SK-N-SH (cell line): ENCODE results near the gene CIDEA. TPM values are rescaled to one million over a fixed set of nuclear protein-coding genes. Genes with fewer than 3 reads are reported as not detected.
A peak's percentile ranks its signal among the peaks of the same experiment; 100 is the strongest.

ENCODE experiments used
- CTCF ChIA-PET: fragments of 300-600, 350-600 bp; formaldehyde crosslinking; extraction: SDS; loops from one replicate; lab custom pipeline; 2021; lab: Yijun Ruan, JAX
- POLR2A ChIA-PET: fragments of 350-600 bp; sonication (Branson Sonifier 250); formaldehyde crosslinking; extraction: SDS; loops from one replicate; lab custom pipeline; 2020; ENCODE audit warnings: antibody characterized with exemption, inconsistent platforms; lab: Yijun Ruan, JAX
- DNase-seq: peaks from one replicate; pipeline ENCODE4 v3.0.0; 2012
- H2AFZ ChIP-seq: fragments of 200-600 bp; sonication (generic); 2 replicates; pipeline ENCODE4 v1.8.1; 2016; ENCODE audit warnings: antibody characterized with exemption, mild to moderate bottlenecking, low read depth
- H3F3A ChIP-seq: fragments of 200-600 bp; sonication (generic); replicated peaks from 2 replicates; pipeline ENCODE3; 2016; ENCODE audit warnings: antibody characterized with exemption, mild to moderate bottlenecking; ENCODE audit not compliant: insufficient read depth
- H3K27ac ChIP-seq, 2 experiments: fragments of 200-500 bp in 1 of 2; fragments of 200-600 bp in 1 of 2; sonication (Bioruptor generic) in 1 of 2; sonication (generic), shearing (Covaris generic) in 1 of 2; 2 replicates each; pipeline versions ENCODE4 v1.5.1 to v1.6.1; 2014 to 2016; ENCODE audit warnings: low read depth in 2 of 2, inconsistent platforms in 1 of 2, low read length in 1 of 2, mild to moderate bottlenecking in 1 of 2, mixed read lengths in 1 of 2
- H3K27me3 ChIP-seq: fragments of 200-600 bp; sonication (generic), shearing (Covaris generic); 2 replicates; pipeline ENCODE4 v1.6.1; 2016; ENCODE audit warnings: mixed run types; ENCODE audit not compliant: insufficient read depth
- H3K36me3 ChIP-seq, 2 experiments: fragments of 200-500 bp in 1 of 2; fragments of 200-600 bp in 1 of 2; sonication (Bioruptor generic) in 1 of 2; sonication (generic) in 1 of 2; replicated peaks in 1 of 2; 2 replicates each; pipeline versions ENCODE3 to v1.5.1; 2014 to 2016; ENCODE audit warnings: low read length in 1 of 2, mild to moderate bottlenecking in 1 of 2; ENCODE audit not compliant: insufficient read depth in 2 of 2, control insufficient read depth in 1 of 2
- H3K4me1 ChIP-seq, 2 experiments: fragments of 200-500 bp in 1 of 2; fragments of 200-600 bp in 1 of 2; sonication (Bioruptor generic) in 1 of 2; sonication (generic), shearing (Covaris generic) in 1 of 2; 2 replicates each; pipeline versions ENCODE4 v1.5.1 to v1.6.1; 2014 to 2016; ENCODE audit warnings: low read depth in 1 of 2, low read length in 1 of 2, mixed run types in 1 of 2; ENCODE audit not compliant: insufficient read depth in 2 of 2, control insufficient read depth in 1 of 2
- H3K4me2 ChIP-seq: fragments of 200-600 bp; sonication (generic), shearing (Covaris generic); 2 replicates; pipeline ENCODE4 v1.6.1; 2017; ENCODE audit warnings: mixed run types
- H3K4me3 ChIP-seq, 2 experiments: fragments of 200-500 bp in 1 of 2; fragments of 200-600 bp in 1 of 2; sonication (Bioruptor generic) in 1 of 2; sonication (generic), shearing (Covaris generic) in 1 of 2; 2 replicates each; pipeline versions ENCODE4 v1.5.1 to v1.8.1; 2014 to 2016; ENCODE audit warnings: low read depth in 2 of 2, inconsistent platforms in 1 of 2, low read length in 1 of 2, mild to moderate bottlenecking in 1 of 2, mixed read lengths in 1 of 2, moderate library complexity in 1 of 2
- H3K79me2 ChIP-seq: fragments of 200-600 bp; sonication (generic); 2 replicates; pipeline ENCODE4 v1.8.1; 2017; ENCODE audit warnings: mild to moderate bottlenecking; ENCODE audit not compliant: insufficient read depth
- H3K9ac ChIP-seq: fragments of 200-600 bp; sonication (generic); 2 replicates; pipeline ENCODE4 v1.6.1; 2017; ENCODE audit warnings: mixed run types
- H3K9me2 ChIP-seq: fragments of 200-600 bp; sonication (generic); 2 replicates; pipeline ENCODE4 v1.6.1; 2017; ENCODE audit warnings: mixed run types
- H3K9me3 ChIP-seq: fragments of 200-600 bp; sonication (generic); 2 replicates; pipeline ENCODE4 v1.6.1; 2017; ENCODE audit warnings: mixed run types, mild to moderate bottlenecking, moderate library complexity
- H4K20me1 ChIP-seq: fragments of 200-600 bp; sonication (generic); 2 replicates; pipeline ENCODE4 v1.6.1; 2017; ENCODE audit warnings: mild to moderate bottlenecking, mixed run types; ENCODE audit not compliant: insufficient read depth
- CHD2 ChIP-seq: fragments of 150-350 bp; IDR thresholded peaks from 2 replicates; pipeline ENCODE4 v1.6.1; 2018; ENCODE audit warnings: low read length; ENCODE audit not compliant: partially characterized antibody
- FOSL2 ChIP-seq: IDR thresholded peaks from 2 replicates; pipeline ENCODE4 v1.4.0; 2012; ENCODE audit warnings: low read depth, mild to moderate bottlenecking, moderate library complexity, borderline replicate concordance
- FOXJ3 ChIP-seq: sonication (generic); formaldehyde crosslinking; IDR thresholded peaks from 2 replicates; pipeline ENCODE4 v1.5.1; 2020; ENCODE audit warnings: mild to moderate bottlenecking, missing genetic modification reagents
- GATA2 ChIP-seq: sonication (generic); formaldehyde crosslinking; IDR thresholded peaks from 2 replicates; pipeline ENCODE4 v1.5.0; 2020; ENCODE audit warnings: mild to moderate bottlenecking, missing genetic modification reagents
- MXI1 ChIP-seq: IDR thresholded peaks from 2 replicates; pipeline ENCODE4 v1.6.1; 2012; ENCODE audit warnings: mild to moderate bottlenecking, low read depth, low read length, improper control_type of control experiment
- NFIC ChIP-seq: IDR thresholded peaks from 2 replicates; pipeline ENCODE4 v1.4.0; 2012; ENCODE audit warnings: borderline replicate concordance
- PBX3 ChIP-seq: IDR thresholded peaks from 2 replicates; pipeline ENCODE4; 2012
- RAD21 ChIP-seq: IDR thresholded peaks from 2 replicates; pipeline ENCODE4 v1.6.1; 2012; ENCODE audit warnings: mild to moderate bottlenecking, low read length
- RCOR1 ChIP-seq: fragments of 150-350 bp; IDR thresholded peaks from 2 replicates; pipeline ENCODE4 v1.6.1; 2017; ENCODE audit warnings: antibody characterized with exemption, low read length
- RXRA ChIP-seq: IDR thresholded peaks from 2 replicates; pipeline ENCODE4 v1.4.0; 2012; ENCODE audit warnings: low read depth, mild to moderate bottlenecking, borderline replicate concordance
- SMC3 ChIP-seq: IDR thresholded peaks from 2 replicates; pipeline ENCODE4 v1.6.1; 2012; ENCODE audit warnings: low read depth, low read length, improper control_type of control experiment
- TCF12 ChIP-seq: IDR thresholded peaks from 2 replicates; pipeline ENCODE4 v1.4.0; 2012
- YY1 ChIP-seq: IDR thresholded peaks from 2 replicates; pipeline ENCODE4 v1.4.0; 2012; ENCODE audit warnings: low read depth, mild to moderate bottlenecking
- WGBS: methylation state at CpG from one replicate; pipeline ENCODE4 v1.1.6; 2017; ENCODE audit warnings: low lambda C conversion rate; 5-methylcytosine and 5-hydroxymethylcytosine counted together
- polyA plus RNA-seq, 3 experiments: library from polyadenylated mRNA; depleted of rRNA; stranded (reverse); fragments of >200 nt; gene quantifications; 2 replicates each; pipeline ENCODE4 v1.2.3, GENCODE V29; 2012
- TF ChIP-seq, protein P1 (sequence below): IDR thresholded peaks from 2 replicates; pipeline ENCODE4 v1.4.0; 2012; ENCODE audit warnings: low read depth, borderline replicate concordance

CIDEA gene
- polyA plus RNA-seq, 1 of the 3 experiments (the other 2 are of a cell fraction): not detected

DNA sequence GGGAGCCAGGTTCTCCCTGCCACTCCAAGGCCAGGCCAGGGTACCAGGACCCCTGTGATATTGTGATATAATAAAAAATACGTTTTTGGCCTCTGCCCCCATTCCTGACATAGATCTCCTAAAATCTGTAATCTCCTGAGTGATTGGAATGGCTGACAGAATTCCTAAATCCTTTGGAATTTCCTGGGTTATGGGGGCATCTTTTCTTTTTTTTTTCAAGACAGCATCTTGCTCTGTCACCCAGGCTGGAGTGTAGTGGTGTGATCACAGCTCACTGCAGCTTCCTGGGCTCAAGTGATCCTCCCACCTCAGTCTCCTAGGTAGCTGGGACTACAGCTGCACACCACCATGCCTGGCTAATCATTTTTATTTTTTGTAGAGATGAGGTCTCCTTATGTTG is 27.7 kb downstream of the CIDEA start:
- peaks cover 0 to 11% of the 10 kb centered on the region in 2 experiments; a peak in 2 of 4 replicates for H3K4me1 ChIP-seq
- H4K20me1 ChIP-seq: no peaks in the 10 kb centered on the region
- H3K9ac ChIP-seq: no peak overlapping the region
- H3K4me3 ChIP-seq: no peak overlapping the region
- peak overlapping the region; percentile 60; the same call in 1 of the 2 replicates for H3K4me2 ChIP-seq
- H3K27me3 ChIP-seq: no peaks in the 10 kb centered on the region
- TF ChIP-seq RXRA: no peak
- TF ChIP-seq FOSL2: no peak
- TF ChIP-seq, protein P1, sequence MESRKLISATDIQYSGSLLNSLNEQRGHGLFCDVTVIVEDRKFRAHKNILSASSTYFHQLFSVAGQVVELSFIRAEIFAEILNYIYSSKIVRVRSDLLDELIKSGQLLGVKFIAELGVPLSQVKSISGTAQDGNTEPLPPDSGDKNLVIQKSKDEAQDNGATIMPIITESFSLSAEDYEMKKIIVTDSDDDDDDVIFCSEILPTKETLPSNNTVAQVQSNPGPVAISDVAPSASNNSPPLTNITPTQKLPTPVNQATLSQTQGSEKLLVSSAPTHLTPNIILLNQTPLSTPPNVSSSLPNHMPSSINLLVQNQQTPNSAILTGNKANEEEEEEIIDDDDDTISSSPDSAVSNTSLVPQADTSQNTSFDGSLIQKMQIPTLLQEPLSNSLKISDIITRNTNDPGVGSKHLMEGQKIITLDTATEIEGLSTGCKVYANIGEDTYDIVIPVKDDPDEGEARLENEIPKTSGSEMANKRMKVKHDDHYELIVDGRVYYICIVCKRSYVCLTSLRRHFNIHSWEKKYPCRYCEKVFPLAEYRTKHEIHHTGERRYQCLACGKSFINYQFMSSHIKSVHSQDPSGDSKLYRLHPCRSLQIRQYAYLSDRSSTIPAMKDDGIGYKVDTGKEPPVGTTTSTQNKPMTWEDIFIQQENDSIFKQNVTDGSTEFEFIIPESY: no peak
- TF ChIP-seq SMC3: no peak
- no peak for TF ChIP-seq CHD2
- no peak for TF ChIP-seq RAD21
- no peak for TF ChIP-seq NFIC
- no peak for TF ChIP-seq FOXJ3 (CRISPR knock-in tag)
- TF ChIP-seq MXI1: no peak
- TF ChIP-seq TCF12: no peak
- TF ChIP-seq YY1: no peak
- no peak for TF ChIP-seq GATA2 (CRISPR knock-in tag)
- TF ChIP-seq RCOR1: no peak
- TF ChIP-seq, all 33 proteins: peak for 0
- peak overlapping the region in 1 of 2 experiments; percentile 63; a peak in 2 of 4 replicates for H3K27ac ChIP-seq
- ChIA-PET CTCF (interaction anchor here (6.1 kb wide), 1 partner anchor 10 kb away, joined by 50 read pairs; no protein-coding TSS in a partner anchor), POLR2A (no interaction called here)
- H3K9me2 ChIP-seq: no peaks in the 10 kb centered on the region
- H2AFZ ChIP-seq: peak overlapping the region; percentile 67; the same call in 1 of the 2 replicates
- no peaks in the 10 kb centered on the region for H3K36me3 ChIP-seq
- no peaks in the 10 kb centered on the region for H3K9me3 ChIP-seq
- H3F3A ChIP-seq: peaks cover 5% of the 10 kb centered on the region
- H3K79me2 ChIP-seq: no peaks in the 10 kb centered on the region
- DNase-seq: no peak
- WGBS: 17% methylated on average over 1 of the region's 1 CpG

- no peak for DNase-seq
- CTCF ChIA-PET: interaction anchor here (0.9 to 6.1 kb wide), 3 partner anchors 10 to 110 kb away, joined by 4 to 50 read pairs (median 4); no protein-coding TSS in a partner anchor
- H3K4me1 ChIP-seq: peaks cover 4 to 11% of the 10 kb centered on the region in 2 experiments; a peak in 2 of 4 replicates
Observed at GRCh38 chr18:12282442-12283039, 28.4 kb downstream of the CIDEA start.

More at GRCh38 chr18:12282442-12283039, 28.4 kb downstream of the CIDEA start:
- H3K4me3 ChIP-seq: peak overlapping the region in 1 of 2 experiments; percentile 22; a peak in 1 of 4 replicates
- H3K9me2 ChIP-seq: no peaks in the 10 kb centered on the region
- no peak overlapping the region for H3K9ac ChIP-seq
- no peaks in the 10 kb centered on the region for H4K20me1 ChIP-seq
- H3K27ac ChIP-seq: peak overlapping the region in 1 of 2 experiments; percentile 63; a peak in 2 of 4 replicates
- TF ChIP-seq PBX3 (0 out of 2 replicates have a peak, but pooled peaks have one; percentile 25), MXI1 (no peak)
- H3K36me3 ChIP-seq: no peaks in the 10 kb centered on the region
- H3K27me3 ChIP-seq: no peaks in the 10 kb centered on the region
- peak overlapping the region; percentile 67; the same call in 1 of the 2 replicates for H2AFZ ChIP-seq
- H3K79me2 ChIP-seq: no peaks in the 10 kb centered on the region
- 62% methylated on average over 9 of the region's 9 CpGs for WGBS
- peak overlapping the region; percentile 60 for H3K4me2 ChIP-seq
- POLR2A ChIA-PET: no interaction called here
- peaks cover 5% of the 10 kb centered on the region for H3F3A ChIP-seq
- no peaks in the 10 kb centered on the region for H3K9me3 ChIP-seq
